Thoracic aorta (tissue), 2 donors: Measurements from ENCODE around the gene SMNDC1. TPM values are rescaled to one million over a fixed set of nuclear protein-coding genes. Genes with fewer than 3 reads are reported as not detected.

Experiments used
- ATAC-seq: fragments of 150-250 bp; one replicate; pipeline ENCODE4 v1.8.0; 2017; ENCODE audit warnings: low read depth; ENCODE audit not compliant: insufficient number of reproducible peaks, low FRiP score
- DNase-seq: peaks from one replicate; pipeline ENCODE4 v3.0.0-alpha.2; 2020; ENCODE audit warnings: low spot score
- H3K27ac ChIP-seq, 2 donors: fragments of 200-600 bp; sonication (generic); 1 replicate in 1 of 2; 2 replicates in 1 of 2; pipeline ENCODE4 v1.5.1; 2016; ENCODE audit warnings: mild to moderate bottlenecking in 2 of 2, moderate library complexity in 2 of 2
- H3K27me3 ChIP-seq: fragments of 200-600 bp; sonication (generic); replicated peaks from 2 replicates; pipeline ENCODE4 v1.6.0; 2016; ENCODE audit warnings: mild to moderate bottlenecking; ENCODE audit not compliant: insufficient read depth
- H3K36me3 ChIP-seq: fragments of 200-600 bp; sonication (generic); one replicate; pipeline ENCODE4 v1.5.1; 2016
- H3K4me1 ChIP-seq, 2 donors: fragments of 200-600 bp; sonication (generic); 1 replicate in 1 of 2; 2 replicates in 1 of 2; pipeline versions ENCODE4 v1.5.1 to v1.6.0; 2016; ENCODE audit warnings: low read depth in 2 of 2, mild to moderate bottlenecking in 1 of 2; ENCODE audit not compliant: control insufficient read depth in 1 of 2
- H3K4me3 ChIP-seq: fragments of 200-600 bp; sonication (generic); 2 replicates; pipeline ENCODE4 v1.5.1; 2016; ENCODE audit warnings: mild to moderate bottlenecking
- H3K9me3 ChIP-seq: fragments of 200-600 bp; sonication (generic); 2 replicates; pipeline ENCODE4 v1.5.1; 2016
- CTCF ChIP-seq: fragments of 200-600 bp; sonication (generic); IDR thresholded peaks from one replicate; pipeline ENCODE4 v1.5.1; 2019; ENCODE audit warnings: antibody characterized with exemption
- total RNA-seq, 2 donors: library from RNA; depleted of rRNA; stranded (reverse); fragments of >200 nt; gene quantifications; one replicate each; pipeline versions ENCODE4 v1.1.0 to v1.2.3, GENCODE V29; 2016

Gene SMNDC1
- total RNA-seq, 2 donors from 2014 or later: 7.2 to 18.6 TPM

GRCh38 chr10:110349831-110350230 is 45.1 kb upstream of the SMNDC1 start:
- Histone ChIP-seq H3K4me3 (no peak overlapping the region), H3K4me1 (peaks cover 0 to 6% of the 10 kb centered on the region in 2 donors), H3K27me3 (no peaks in the 10 kb centered on the region), H3K27ac (no peak overlapping the region), H3K36me3 (no peaks in the 10 kb centered on the region), H3K9me3 (no peaks in the 10 kb centered on the region)
- TF ChIP-seq CTCF: no peak
- ATAC-seq (no peak), DNase-seq (no peak)

GRCh38 chr10:110349386-110349785 is 44.7 kb upstream of the SMNDC1 start:
- Histone ChIP-seq H3K4me1 (peaks cover 0 to 6% of the 10 kb centered on the region in 2 donors), H3K27me3 (no peaks in the 10 kb centered on the region), H3K4me3 (no peak overlapping the region), H3K36me3 (no peaks in the 10 kb centered on the region), H3K9me3 (no peaks in the 10 kb centered on the region), H3K27ac (no peak overlapping the region)
- TF ChIP-seq CTCF: no peak
- DNase-seq (no peak), ATAC-seq (no peak)

GRCh38 chr10:110348336-110348735 is 43.6 kb upstream of the SMNDC1 start:
- H3K36me3 ChIP-seq: no peaks in the 10 kb centered on the region
- no peak for TF ChIP-seq CTCF
- no peak overlapping the region for H3K27ac ChIP-seq
- H3K4me1 ChIP-seq: peaks cover 0 to 4% of the 10 kb centered on the region in 2 donors
- H3K27me3 ChIP-seq: no peaks in the 10 kb centered on the region
- ATAC-seq (no peak), DNase-seq (no peak)
- no peaks in the 10 kb centered on the region for H3K9me3 ChIP-seq
- no peak overlapping the region for H3K4me3 ChIP-seq

GRCh38 chr10:110346914-110347313 is 42.2 kb upstream of the SMNDC1 start:
- Histone ChIP-seq H3K27ac (no peak overlapping the region), H3K4me3 (no peak overlapping the region), H3K27me3 (no peaks in the 10 kb centered on the region), H3K4me1 (no peaks in the 10 kb centered on the region), H3K9me3 (no peaks in the 10 kb centered on the region), H3K36me3 (no peaks in the 10 kb centered on the region)
- no peak for TF ChIP-seq CTCF
- DNase-seq: no peak
- no peak for ATAC-seq

- Histone ChIP-seq H3K9me3 (no peaks in the 10 kb centered on the region), H3K27ac (no peak overlapping the region), H3K4me1 (no peaks in the 10 kb centered on the region), H3K4me3 (no peak overlapping the region), H3K36me3 (no peaks in the 10 kb centered on the region), H3K27me3 (no peaks in the 10 kb centered on the region)
- no peak for TF ChIP-seq CTCF
- ATAC-seq (no peak), DNase-seq (no peak)
Observed at GRCh38 chr10:110345286-110345685, 40.6 kb upstream of the SMNDC1 start.
